ENCODE measurements around the gene ANK3.
A peak's percentile ranks its signal among the peaks of the same experiment; 100 is the strongest.

Gene ANK3

GRCh38 chr10:60137292-60137992, 252.2 kb downstream of the ANK3 start:
- no peak overlapping the region for H3K27ac ChIP-seq

DNA sequence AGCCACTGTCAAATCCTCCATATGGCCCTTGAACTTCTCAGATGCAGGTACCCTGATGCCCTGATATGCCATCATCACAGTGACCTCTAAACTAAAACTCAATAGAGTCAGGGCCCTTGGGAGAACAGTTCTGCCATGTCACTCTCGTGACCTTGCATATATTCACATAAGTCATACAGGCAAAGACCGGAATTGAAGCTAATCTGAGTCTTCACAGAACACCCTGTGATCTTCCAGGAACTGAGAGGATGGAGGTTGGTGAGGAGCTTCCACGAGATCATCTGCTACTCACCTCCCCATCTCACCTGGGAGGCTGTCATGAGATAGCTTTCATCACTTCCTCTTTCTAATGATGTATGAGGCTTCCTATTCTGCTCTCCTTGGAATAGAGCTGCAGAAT, 254.7 kb downstream of the ANK3 start:
- no peak overlapping the region for H3K4me3 ChIP-seq
- no peak overlapping the region for H3K27ac ChIP-seq

More at GRCh38 chr10:60137292-60137992, 252.2 kb downstream of the ANK3 start:
- H3K4me3 ChIP-seq = no peak overlapping the region

DNA sequence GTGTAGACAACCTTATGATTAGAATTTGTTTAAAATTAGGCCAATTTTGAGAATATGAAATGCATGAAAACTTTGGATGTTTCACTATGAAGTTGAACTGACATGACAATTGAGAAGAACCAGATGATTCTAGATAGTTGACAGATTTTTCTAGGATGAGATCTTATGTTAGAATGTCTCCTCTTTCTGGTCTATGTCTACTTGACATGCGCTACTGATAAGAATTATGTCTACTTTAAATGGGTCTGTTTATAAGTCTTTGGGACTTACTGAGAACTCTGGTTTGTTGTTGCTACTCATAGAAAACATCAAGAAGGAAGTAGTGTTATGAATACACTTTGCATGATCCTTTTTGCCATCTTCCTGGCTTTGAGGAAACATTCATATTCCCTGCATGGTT, 255.1 kb downstream of the ANK3 start:
- Histone ChIP-seq H3K4me3 (no peak overlapping the region), H3K27ac (no peak overlapping the region)

DNA sequence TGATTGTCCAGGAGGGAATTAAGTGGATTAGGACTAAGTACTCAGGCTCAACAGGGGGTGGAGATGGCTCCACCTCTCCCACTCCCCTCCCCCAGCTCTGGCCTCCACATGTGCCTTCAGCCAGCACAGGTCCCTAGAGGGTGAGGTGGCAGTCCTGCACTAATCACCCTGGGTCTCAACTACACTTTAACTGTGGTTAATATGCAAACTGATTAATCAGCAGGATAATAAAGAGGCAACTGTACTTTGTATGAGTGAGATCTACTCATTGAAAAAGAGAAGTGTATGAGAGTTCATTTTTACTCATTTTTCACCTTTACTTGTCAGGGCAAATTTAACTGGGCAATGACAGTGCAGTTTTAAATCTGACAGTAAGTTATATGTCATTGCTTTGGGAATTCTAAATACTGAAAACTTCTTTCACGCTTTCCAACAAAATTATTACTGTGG, 259.5 kb downstream of the ANK3 start:
- H3K4me3 ChIP-seq = no peak overlapping the region

DNA sequence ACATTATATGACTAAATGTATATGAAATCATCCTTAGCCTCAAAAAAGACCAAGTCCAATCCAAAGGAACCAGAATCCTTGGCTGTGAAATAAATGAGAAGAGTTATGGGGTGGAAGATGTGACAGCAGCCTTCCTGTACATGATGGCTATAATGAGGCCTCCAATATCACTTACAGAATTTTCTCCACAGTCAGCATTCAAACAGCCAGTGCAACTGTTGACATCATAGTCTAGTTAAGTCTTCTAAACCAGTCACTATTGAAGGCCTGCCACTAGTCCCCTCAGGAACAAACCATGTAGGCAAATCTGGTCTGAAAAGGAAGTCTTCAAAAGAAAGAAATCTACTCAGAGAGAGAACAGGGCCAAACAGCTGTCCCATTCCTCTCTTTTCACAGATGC, 263.8 kb downstream of the ANK3 start:
- Histone ChIP-seq H3K4me3 (no peak overlapping the region), H3K27ac (no peak overlapping the region)

More for the DNA sequence above, 259.5 kb downstream of the ANK3 start:
- H3K27ac ChIP-seq = no peak overlapping the region

DNA sequence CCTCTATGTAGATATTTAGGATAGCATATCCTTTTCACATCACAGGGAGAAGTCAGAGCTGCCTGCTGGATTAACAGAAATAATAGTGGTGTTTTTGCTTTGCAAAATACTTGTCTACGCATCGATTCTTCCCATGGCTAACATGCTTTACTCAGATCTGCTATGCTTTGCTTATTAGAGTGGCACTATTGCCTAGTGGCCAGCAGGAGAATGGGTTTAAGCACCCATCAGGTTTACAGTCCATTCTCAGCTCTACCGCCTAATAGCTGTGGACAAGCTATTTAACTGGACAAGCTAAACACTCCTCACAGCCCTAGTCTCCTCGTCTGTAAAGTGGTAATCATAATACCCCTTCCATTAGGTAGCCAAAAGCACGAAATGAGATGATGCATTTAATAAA, 265.1 kb downstream of the ANK3 start:
- Histone ChIP-seq H3K4me3 (no peak overlapping the region), H3K27ac (no peak overlapping the region)

- Histone ChIP-seq H3K4me3 (no peak overlapping the region), H3K27ac (peak overlapping the region in 4 of 21 experiments; percentile 25 to 48 (median 42))
Measured at GRCh38 chr10:60123668-60124067, 266.0 kb downstream of the ANK3 start.

GRCh38 chr10:60123172-60123571, 266.5 kb downstream of the ANK3 start:
- peak overlapping the region in 5 of 21 experiments; percentile 25 to 59 (median 45) for H3K27ac ChIP-seq

DNA sequence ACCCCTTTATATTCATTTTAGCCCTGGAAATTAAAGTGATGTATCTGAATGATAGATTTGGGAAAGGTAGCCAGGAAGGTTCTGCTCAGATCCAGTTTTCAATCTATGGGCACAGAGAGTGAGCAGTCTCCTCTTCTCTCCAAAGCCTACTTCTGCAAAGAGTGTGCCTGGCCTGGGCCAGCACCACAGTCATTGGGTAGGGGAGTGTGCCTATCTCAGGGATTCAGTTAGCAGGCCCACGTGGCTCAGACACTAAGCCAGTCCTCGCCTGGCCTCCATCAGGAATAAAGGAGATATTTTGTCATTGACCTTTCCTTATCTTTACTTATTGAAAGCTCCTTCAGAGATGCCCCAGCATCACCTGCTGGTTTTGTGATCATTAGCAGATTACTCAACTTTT, 267.5 kb downstream of the ANK3 start:
- peak overlapping the region in 3 of 21 experiments; percentile 28 to 59 (median 39) for H3K27ac ChIP-seq

More at GRCh38 chr10:60123172-60123571, 266.5 kb downstream of the ANK3 start:
- no peak overlapping the region for H3K4me3 ChIP-seq

DNA sequence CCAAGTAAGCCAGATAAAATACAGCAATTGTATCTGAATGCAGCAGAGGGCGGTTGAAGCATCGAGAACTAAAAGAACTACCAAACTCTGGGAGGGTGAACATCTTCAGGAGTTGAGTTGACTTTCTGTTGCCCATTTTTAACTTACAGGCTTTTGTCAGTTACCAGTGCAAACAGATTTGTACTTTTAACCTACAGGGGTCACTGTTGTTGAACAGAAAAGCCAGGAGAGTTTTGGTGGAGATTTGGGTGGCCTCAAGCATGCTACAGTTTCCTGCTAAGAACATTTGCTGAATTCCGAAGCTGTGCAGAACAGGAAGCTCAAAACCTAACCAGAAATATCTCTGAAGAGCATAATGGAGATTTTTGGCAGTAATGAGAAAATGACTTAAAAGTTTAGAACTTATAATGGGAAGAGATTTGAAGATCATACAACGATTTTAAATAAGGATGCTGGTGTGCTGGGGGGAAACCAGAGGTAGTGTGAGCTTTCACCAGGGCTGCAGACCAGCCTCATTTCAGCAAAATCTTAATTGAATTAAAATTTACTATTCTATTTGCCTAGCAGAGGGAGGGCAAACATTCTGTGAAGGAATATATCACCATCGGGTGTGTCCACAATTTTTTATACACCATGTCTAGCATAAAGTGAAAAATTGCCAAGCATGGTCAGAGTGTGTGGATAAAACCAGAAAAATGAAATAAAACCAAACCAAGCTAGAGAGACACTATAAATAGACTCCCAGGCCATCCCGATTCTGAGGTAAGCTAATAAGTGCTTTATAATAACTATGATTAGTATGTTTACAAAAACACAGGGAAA, 274.7 kb downstream of the ANK3 start:
- no peak overlapping the region for H3K4me3 ChIP-seq
- no peak overlapping the region for H3K27ac ChIP-seq

More for the DNA sequence above, 267.5 kb downstream of the ANK3 start:
- no peak overlapping the region for H3K4me3 ChIP-seq

DNA sequence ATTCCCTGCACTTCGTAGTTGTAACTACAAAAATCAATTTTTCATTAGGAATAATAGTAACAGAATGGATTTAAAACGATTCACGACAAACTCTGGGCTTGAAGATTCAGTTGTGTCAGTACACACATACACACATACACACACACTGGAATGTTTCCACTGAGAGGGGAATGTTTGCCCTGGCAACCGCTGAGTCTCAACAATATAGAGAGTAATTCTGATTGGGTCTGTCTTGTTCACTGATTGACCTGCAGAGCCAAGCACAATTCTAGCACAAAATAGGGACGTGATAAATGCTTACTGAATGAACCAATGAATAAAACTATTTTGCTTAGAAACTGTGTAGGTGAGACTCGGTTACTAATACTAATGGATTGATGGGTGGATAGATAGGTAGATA, 278.9 kb downstream of the ANK3 start:
- no peak overlapping the region for H3K4me3 ChIP-seq
- H3K27ac ChIP-seq = no peak overlapping the region

DNA sequence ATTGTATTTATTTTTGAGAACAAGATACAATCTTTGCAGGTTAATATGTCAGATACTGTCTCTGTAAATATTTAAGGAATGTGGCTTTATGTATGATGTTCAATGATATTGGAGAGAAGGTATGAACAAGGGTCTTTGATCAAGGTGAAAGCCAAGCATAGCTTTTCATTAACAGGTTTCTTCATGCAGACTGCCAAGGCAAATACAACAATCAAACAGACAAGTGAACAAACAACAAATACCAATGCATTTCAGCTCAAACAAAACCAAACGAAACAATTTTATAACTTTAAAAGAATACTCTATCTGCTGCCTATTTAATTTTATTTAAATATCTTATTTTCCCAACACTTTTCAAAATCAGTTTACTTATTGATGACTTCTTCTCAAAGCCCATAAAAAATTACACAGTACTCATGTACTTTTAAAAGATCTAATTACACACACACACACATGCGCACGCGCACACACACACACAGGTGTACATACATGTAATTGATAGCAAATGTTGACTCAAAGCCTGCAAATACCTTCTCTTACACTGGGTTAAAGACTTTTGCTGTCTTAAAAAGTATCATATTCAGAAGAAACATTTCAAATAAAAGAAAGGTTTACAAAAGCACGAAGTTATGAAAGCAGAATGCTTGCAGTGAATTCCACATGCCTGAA, 282.2 kb downstream of the ANK3 start:
- Histone ChIP-seq H3K27ac (no peak overlapping the region), H3K4me3 (no peak overlapping the region)

GRCh38 chr10:60105295-60105695, 284.4 kb downstream of the ANK3 start:
- no peak overlapping the region for H3K27ac ChIP-seq
- no peak overlapping the region for H3K4me3 ChIP-seq

DNA sequence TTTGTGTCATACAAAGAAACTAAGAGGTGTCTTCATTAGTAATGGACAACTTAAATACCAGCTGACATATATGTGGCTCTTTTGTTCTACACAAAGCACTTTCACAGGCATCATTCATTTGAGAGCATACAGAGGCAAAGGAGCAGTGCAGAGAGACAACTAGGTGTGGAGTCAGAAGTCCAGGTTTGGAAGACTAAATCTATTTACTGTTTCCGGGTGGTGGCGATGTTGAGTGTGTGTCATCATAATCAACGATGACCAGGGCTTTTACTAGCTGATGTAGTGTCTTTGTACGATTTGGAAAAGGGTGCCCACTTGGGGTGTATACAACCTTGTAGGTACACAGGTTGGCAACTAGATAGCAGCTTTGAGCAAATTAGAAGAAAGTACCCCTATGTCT, 287.9 kb downstream of the ANK3 start:
- H3K4me3 ChIP-seq = no peak overlapping the region

DNA sequence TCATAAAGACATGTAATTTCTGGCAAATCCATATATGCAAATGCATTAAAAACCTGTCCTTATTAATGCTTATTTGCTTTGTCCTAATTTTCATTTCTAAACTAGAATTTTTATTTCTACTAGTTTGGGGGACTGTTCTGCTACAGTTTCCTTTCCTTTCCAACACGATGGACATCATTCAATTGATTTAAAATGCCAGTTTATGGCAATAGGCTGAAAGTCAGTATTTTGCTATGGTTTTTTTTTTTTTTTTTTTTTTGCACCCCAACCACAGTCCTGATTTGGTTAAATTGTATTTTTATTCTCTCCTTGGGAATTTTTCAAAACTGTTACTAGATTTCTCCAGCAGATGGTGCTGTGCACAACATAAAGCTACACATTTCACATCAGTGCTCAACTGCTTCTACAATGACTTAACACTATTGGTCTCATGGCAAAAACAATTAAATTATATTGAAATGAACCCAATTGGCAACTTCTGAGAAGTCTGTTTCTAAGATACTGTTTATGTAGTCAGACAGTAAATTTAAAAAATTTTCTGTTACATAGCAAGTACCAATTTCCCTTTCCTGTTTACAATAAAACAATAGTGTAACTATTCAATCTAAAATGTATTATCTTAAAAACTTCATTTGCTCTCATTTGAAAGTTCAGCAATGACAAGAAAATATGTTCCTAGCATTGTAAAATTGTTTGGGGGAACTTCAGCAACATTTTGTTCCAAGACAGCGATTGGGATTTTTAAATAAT, 289.5 kb downstream of the ANK3 start:
- no peak overlapping the region for H3K4me3 ChIP-seq
- H3K27ac ChIP-seq = no peak overlapping the region

More for the DNA sequence above, 287.9 kb downstream of the ANK3 start:
- no peak overlapping the region for H3K27ac ChIP-seq

DNA sequence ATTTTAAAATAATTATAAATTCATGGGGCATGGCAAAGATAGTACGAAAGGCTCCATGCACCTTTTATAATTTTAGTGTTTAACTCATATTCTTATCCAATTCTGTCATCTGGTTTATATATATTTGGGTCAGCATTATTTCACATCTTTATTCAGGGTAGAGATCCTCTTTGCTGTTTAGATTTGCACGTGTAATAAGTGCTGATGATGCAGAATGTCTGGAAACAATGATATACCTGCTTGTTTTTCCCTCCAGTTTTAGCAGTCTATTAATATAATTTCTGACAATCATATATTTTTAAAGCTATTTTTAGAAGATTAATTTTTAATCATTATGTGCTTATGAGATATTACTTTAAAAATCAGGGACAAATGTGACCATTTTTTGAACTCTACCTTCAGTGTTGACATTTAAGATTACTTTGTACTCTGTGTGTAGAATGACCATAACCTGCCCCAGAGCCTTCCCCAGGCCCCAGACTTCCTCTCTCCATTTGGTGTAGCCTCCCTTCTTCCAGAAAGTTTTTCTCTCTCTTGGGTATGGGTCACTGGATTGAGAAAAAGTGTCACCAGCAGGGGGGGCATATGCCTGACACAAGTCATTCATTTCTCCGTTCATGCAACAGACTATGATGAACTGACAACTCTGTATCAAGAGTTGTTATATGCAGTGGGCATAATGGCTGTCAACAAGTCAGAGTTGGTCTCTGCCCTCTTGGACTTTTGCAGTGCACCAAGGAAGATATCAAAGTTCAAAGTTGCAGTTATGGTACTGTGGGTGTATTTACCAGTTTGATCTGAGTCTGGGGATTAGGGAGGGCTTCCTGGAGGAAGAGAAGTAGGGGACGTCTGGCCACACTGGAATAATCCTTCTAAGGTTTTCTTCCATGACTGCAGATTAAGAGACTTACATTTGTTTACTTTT, 290.7 kb downstream of the ANK3 start:
- Histone ChIP-seq H3K27ac (no peak overlapping the region), H3K4me3 (no peak overlapping the region)

- Histone ChIP-seq H3K27ac (no peak overlapping the region), H3K4me3 (no peak overlapping the region)
Measured at GRCh38 chr10:60096761-60097513, 292.7 kb downstream of the ANK3 start.

GRCh38 chr10:60093317-60093716, 296.4 kb downstream of the ANK3 start:
- Histone ChIP-seq H3K4me3 (no peak overlapping the region), H3K27ac (peak overlapping the region in 1 of 21 experiments; percentile 3)
